NCI-H1105 (cell line): ENCODE measurements around the gene METTL14.

Experiments
- DNase-seq: peaks from one replicate; lab custom pipeline; 2025; lab: John Stamatoyannopoulos, UW

Gene METTL14

GRCh38 chr4:118759481-118759880 lies 74.3 kb downstream of the METTL14 start:
- DNase-seq = no peak

GRCh38 chr4:118760092-118760491 lies 74.9 kb downstream of the METTL14 start:
- DNase-seq = no peak

- DNase-seq = no peak
Observed at GRCh38 chr4:118760493-118760892, 75.3 kb downstream of the METTL14 start.

- no peak for DNase-seq
Observed at GRCh38 chr4:118761397-118762016, 76.3 kb downstream of the METTL14 start.

- DNase-seq = no peak
Observed at GRCh38 chr4:118762155-118762554, 77.0 kb downstream of the METTL14 start.

GRCh38 chr4:118762730-118763477 lies 77.7 kb downstream of the METTL14 start:
- DNase-seq = no peak
